Retinal pigment epithelial cell (primary cell): ENCODE data around the gene TMEM26.

Experiments used
- DNase-seq: peaks from one replicate; pipeline ENCODE4 v3.0.0-alpha.2; 2010; ENCODE audit warnings: low read depth
- H3K4me3 ChIP-seq: 2 replicates; pipeline ENCODE4 v1.5.1; 2011; ENCODE audit warnings: mild to moderate bottlenecking, low read length, control low read depth, moderate library complexity
- TF ChIP-seq, protein P1 (sequence below): conservative IDR thresholded peaks from 2 replicates; pipeline ENCODE4 v1.5.1; 2011; ENCODE audit warnings: low read depth, low read length, control low read depth, inconsistent platforms

Gene TMEM26

DNA sequence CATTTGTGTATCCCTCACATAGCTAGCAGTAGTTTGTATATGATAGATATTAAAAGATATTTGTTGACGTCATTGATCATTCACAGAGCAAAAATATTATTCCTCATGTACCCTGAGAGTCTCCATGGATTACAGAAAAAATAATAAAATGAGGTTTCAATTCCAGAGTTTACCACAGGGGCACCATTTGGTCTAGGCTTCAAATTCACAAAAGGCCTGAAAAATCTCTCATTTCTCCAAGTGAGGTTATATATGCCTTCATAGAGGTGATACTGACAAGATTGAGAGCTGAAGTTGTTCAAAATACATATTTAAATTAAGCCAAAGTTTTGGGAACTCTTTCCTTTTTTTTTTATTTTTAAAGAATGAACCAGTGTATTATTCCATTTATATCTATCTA is 52.7 kb downstream of the TMEM26 start:
- TF ChIP-seq, protein P1, sequence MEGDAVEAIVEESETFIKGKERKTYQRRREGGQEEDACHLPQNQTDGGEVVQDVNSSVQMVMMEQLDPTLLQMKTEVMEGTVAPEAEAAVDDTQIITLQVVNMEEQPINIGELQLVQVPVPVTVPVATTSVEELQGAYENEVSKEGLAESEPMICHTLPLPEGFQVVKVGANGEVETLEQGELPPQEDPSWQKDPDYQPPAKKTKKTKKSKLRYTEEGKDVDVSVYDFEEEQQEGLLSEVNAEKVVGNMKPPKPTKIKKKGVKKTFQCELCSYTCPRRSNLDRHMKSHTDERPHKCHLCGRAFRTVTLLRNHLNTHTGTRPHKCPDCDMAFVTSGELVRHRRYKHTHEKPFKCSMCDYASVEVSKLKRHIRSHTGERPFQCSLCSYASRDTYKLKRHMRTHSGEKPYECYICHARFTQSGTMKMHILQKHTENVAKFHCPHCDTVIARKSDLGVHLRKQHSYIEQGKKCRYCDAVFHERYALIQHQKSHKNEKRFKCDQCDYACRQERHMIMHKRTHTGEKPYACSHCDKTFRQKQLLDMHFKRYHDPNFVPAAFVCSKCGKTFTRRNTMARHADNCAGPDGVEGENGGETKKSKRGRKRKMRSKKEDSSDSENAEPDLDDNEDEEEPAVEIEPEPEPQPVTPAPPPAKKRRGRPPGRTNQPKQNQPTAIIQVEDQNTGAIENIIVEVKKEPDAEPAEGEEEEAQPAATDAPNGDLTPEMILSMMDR: no peak
- DNase-seq: no peak
- H3K4me3 ChIP-seq: no peak overlapping the region

GRCh38 chr10:61399406-61399805 is 53.8 kb downstream of the TMEM26 start:
- H3K4me3 ChIP-seq: no peak overlapping the region
- no peak for DNase-seq
- TF ChIP-seq, protein P1: no peak

GRCh38 chr10:61398366-61399129 is 54.6 kb downstream of the TMEM26 start:
- DNase-seq: no peak
- TF ChIP-seq, protein P1: no peak
- H3K4me3 ChIP-seq: no peak overlapping the region

- TF ChIP-seq, protein P1: no peak
- no peak for DNase-seq
- H3K4me3 ChIP-seq: no peak overlapping the region
Measured at GRCh38 chr10:61397175-61397986, 55.8 kb downstream of the TMEM26 start.

DNA sequence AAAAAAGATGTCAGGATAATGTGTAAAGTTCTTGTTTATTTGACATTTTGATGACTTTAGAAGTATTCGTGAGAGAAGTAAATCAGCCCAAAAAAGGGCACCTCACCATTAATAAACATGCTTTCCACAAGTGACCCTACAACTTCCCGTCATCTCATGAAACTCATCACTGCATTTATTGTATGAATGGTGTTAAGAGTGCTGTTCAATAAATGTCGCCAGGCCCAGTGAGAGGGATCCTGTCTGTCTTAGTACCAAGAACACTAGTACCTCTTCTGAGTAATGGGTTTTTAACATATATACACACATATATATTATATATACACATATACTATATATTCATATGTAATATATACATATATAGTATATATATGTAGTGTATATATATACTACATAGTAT is 61.9 kb downstream of the TMEM26 start:
- DNase-seq: no peak
- H3K4me3 ChIP-seq: no peak overlapping the region
- TF ChIP-seq, protein P1: no peak

- H3K4me3 ChIP-seq: no peak overlapping the region
- DNase-seq: no peak
Measured at GRCh38 chr10:61390851-61391250, 62.3 kb downstream of the TMEM26 start.

More at GRCh38 chr10:61390851-61391250, 62.3 kb downstream of the TMEM26 start:
- TF ChIP-seq, protein P1: no peak
